ENCODE results near the gene KLHL33.

DNA sequence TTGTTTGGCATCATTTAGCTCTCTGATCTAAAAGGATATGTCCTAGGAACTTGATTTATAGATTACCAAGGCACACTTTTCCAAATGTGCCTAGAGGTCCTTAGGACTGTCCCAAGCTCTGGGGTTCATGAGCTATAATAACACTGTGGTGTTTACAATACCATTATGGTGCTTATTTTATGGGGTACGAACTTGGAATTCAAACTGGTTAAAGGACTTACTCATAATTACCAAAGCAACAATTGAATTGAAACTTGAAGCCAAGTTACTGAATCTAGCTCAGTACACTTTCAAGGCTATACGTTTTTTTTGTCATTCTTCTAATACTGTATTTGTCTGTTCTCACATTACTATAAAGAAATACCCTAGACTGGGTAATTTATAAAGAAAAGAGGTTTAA is 13.1 kb downstream of the KLHL33 start:
- TF ChIP-seq, protein P1, sequence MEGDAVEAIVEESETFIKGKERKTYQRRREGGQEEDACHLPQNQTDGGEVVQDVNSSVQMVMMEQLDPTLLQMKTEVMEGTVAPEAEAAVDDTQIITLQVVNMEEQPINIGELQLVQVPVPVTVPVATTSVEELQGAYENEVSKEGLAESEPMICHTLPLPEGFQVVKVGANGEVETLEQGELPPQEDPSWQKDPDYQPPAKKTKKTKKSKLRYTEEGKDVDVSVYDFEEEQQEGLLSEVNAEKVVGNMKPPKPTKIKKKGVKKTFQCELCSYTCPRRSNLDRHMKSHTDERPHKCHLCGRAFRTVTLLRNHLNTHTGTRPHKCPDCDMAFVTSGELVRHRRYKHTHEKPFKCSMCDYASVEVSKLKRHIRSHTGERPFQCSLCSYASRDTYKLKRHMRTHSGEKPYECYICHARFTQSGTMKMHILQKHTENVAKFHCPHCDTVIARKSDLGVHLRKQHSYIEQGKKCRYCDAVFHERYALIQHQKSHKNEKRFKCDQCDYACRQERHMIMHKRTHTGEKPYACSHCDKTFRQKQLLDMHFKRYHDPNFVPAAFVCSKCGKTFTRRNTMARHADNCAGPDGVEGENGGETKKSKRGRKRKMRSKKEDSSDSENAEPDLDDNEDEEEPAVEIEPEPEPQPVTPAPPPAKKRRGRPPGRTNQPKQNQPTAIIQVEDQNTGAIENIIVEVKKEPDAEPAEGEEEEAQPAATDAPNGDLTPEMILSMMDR (IDR thresholded peaks at IDR 0.05; ENCODE audit: poor library complexity), result no peak
- TF ChIP-seq EZH2 (IDR thresholded peaks at IDR 0.05; ENCODE audit: borderline replicate concordance) (no peak), EZH2phosphoT487 (IDR thresholded peaks at IDR 0.05; ENCODE audit: low read depth, severe bottlenecking, unreplicated experiment) (no peak)

Data from hepatocyte (in vitro differentiated cells).